HG02571 (cell line): ENCODE data around the gene AFG3L2.
A peak's percentile ranks its signal among the peaks of the same experiment; 100 is the strongest.

ENCODE experiments used
- ATAC-seq: cut with Tn5 transposase; IDR thresholded peaks from one replicate; pipeline ENCODE4 v1.9.1; 2021; ENCODE audit warnings: mild to moderate bottlenecking, moderate library complexity; ENCODE audit not compliant: unreplicated experiment

Gene AFG3L2

GRCh38 chr18:12327510-12328178, 49.4 kb downstream of the AFG3L2 start:
- ATAC-seq: peak; percentile 63

- no peak for ATAC-seq
Observed at GRCh38 chr18:12326711-12327460, 50.1 kb downstream of the AFG3L2 start.

- no peak for ATAC-seq
Observed at GRCh38 chr18:12325726-12326245, 51.2 kb downstream of the AFG3L2 start.

- no peak for ATAC-seq
Observed at GRCh38 chr18:12324991-12325725, 51.9 kb downstream of the AFG3L2 start.

GRCh38 chr18:12321333-12321732, 55.7 kb downstream of the AFG3L2 start:
- no peak for ATAC-seq

- no peak for ATAC-seq
Observed at GRCh38 chr18:12318857-12319256, 58.2 kb downstream of the AFG3L2 start.

- no peak for ATAC-seq
Observed at GRCh38 chr18:12318334-12318697, 58.7 kb downstream of the AFG3L2 start.

GRCh38 chr18:12317664-12318333, 59.2 kb downstream of the AFG3L2 start:
- ATAC-seq: no peak

- ATAC-seq: no peak
Observed at GRCh38 chr18:12315911-12316310, 61.1 kb downstream of the AFG3L2 start.

- ATAC-seq: no peak
Observed at GRCh38 chr18:12315490-12315889, 61.5 kb downstream of the AFG3L2 start.

GRCh38 chr18:12314591-12315305, 62.3 kb downstream of the AFG3L2 start:
- no peak for ATAC-seq

- ATAC-seq: no peak
Observed at GRCh38 chr18:12313530-12314245, 63.3 kb downstream of the AFG3L2 start.

- no peak for ATAC-seq
Observed at GRCh38 chr18:12312976-12313375, 64.1 kb downstream of the AFG3L2 start.

- ATAC-seq: no peak
Observed at GRCh38 chr18:12310762-12311161, 66.3 kb downstream of the AFG3L2 start.

- ATAC-seq: no peak
Observed at GRCh38 chr18:12309683-12310198, 67.3 kb downstream of the AFG3L2 start.

GRCh38 chr18:12308386-12309100, 68.5 kb downstream of the AFG3L2 start:
- ATAC-seq: peak; percentile 59

GRCh38 chr18:12307701-12308385, 69.2 kb downstream of the AFG3L2 start, which contains the start of gene TUBB6:
Gene TUBB6, plus strand, starts transcription at chr18:12308241. Its CDS starts 52 bp downstream, at chr18:12308293.
- peak; percentile 52 for ATAC-seq
